HT1080 (cell line): Measurements from ENCODE around the gene ITIH5. TPM values are rescaled to one million over a fixed set of nuclear protein-coding genes. Genes with fewer than 3 reads are reported as not detected.

Source experiments
- DNase-seq: peaks from one replicate; pipeline ENCODE4 v3.0.0-alpha.2; 2015; ENCODE audit warnings: low read depth
- total RNA-seq: library from RNA; depleted of rRNA; stranded (reverse); fragments of >200 nt; shearing (Covaris generic); gene quantifications from 2 replicates; pipeline ENCODE4 v1.2.3, GENCODE V29; 2014

ITIH5 gene
- total RNA-seq, 1 experiment from 2014 or later = not detected

- DNase-seq = no peak
Observed at GRCh38 chr10:7551289-7551688, 115.5 kb downstream of the ITIH5 start.

GRCh38 chr10:7550013-7550412 lies 116.8 kb downstream of the ITIH5 start:
- no peak for DNase-seq

DNA sequence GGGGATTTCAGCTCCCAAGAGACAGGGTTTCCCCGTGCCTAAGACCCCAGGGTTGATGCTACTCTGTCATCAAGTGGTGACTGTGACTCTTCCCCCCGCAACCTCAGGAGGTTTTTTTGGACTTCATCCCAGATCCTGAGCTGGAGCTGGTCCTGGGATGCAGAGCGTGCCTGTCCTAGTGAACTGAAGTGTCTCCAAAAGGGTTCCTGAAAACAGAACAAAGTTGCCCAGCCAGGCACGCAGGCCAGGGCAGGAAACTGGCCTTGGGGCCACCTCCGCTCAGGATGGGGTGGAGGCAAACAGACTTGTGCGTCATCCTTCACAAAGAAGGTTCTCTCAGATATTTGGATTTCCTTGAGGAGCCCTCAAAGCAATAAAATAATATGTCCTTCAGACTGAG lies 118.9 kb downstream of the ITIH5 start:
- no peak for DNase-seq

DNA sequence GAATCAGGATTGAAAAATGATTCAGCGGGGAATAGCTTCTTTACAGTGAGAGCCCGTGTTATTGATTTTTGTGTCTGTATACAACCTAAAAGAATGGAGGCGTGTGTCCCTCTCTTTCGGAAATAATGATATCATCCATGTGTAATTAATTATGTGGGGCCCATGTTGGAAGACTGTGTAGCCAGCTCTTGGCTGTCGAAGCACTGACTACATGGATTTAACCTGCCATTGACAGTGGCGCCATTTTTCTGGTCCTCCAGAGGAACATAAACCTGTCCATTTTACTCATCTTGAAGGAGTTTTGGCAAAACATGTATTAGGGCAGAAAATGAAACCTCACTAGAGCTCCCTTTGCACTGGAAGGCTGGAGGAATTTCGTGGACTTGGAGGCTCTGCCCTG lies 119.6 kb downstream of the ITIH5 start:
- no peak for DNase-seq

DNA sequence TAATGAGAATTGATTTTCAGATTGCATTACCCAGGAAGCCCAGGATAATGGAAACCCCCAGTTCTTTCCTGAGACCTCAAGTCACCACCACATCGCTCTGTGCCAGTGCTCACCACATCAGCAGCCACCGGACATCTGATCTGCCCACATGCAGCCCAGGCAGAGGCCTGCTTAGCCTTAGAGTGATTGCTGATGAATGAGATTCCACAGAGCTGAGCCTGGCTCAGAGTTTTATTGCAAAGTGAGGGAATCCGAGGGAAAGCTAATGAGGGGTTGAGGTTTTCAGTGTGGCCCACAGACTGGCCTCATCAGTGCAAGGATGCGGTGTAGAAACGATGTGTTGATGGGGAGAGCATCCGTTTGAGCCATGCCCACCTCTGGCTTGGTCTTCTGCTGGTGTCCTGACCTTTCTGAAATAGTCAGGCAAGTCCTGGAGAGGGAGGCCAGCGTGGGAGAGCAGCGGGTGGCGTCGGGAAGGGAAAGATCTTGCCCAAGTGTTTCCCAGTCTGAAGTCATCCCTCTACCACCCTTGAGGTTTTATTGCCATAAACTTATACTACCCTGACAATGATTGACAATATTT lies 120.3 kb downstream of the ITIH5 start:
- no peak for DNase-seq

DNA sequence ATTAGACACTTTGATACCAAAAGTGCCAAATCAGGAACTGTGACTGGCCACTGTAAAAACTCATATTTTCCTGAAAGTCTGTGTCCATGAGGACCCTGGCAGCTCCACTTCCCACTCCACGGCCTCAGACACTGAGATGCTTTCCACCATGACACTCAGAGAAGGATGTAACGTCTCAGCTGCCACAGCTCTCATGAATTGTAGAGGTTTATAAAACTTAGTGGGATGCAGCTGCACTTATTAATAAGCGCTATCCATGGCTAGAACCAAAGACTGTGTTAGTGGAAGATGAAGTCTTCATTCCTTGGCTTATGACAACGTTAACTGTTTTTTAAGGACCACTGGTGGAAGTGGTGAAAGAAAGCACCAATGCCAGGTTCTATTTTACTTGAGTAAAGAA lies 121.0 kb downstream of the ITIH5 start:
- DNase-seq = no peak

DNA sequence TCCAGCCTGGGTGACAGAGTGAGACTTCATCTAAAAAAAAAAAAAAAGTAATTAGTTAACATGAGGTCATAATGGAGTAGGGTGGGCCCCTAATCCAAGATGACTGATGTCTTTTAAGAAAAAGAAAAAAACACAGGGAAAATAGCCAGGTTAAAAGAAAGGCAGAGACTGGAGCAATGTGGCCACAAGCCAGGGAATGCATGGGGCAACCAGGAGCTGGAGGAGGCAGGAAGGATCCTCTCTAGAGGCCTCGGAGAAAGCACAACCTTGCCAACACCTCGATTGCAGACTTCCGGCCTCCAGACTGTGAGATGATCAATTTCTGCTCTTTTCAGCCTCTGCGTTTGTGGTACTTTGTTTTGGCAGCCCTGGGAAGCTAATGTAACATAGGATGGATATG lies 121.5 kb downstream of the ITIH5 start:
- DNase-seq = no peak

GRCh38 chr10:7544203-7544602 lies 122.6 kb downstream of the ITIH5 start:
- DNase-seq = no peak

DNA sequence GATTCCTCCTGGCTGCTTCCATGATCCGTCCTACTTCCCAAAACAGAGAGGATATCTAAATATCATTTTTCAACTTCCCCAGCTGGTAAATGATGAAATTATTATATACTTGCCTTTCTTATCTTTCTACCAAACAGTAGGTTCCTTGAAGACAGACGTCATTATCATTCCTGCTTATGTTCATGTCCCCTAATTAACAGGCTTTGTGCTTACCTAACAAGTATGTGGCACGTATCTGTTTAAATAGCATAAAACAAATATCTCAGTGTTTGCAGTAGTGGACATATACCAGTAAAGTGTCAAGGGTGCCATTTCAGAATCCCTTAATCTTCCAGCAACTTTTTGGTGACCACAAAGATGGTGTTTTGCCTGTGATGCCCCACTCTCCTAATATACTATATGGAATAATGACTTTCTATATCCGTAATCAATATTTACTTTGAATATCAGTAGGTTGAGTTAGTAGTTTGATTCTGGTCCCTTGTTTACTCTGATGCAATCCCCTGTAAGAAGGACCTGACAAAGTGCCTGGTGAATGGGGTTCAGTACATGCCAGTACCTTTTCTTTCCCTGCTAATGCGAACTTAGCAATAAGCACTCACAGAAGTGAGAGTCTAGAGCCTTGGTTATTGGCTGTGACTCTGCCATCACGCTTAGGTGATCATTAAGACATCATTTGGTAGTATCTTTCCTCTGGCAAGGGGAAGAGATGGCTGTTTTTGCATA lies 124.4 kb downstream of the ITIH5 start:
- DNase-seq = no peak

DNA sequence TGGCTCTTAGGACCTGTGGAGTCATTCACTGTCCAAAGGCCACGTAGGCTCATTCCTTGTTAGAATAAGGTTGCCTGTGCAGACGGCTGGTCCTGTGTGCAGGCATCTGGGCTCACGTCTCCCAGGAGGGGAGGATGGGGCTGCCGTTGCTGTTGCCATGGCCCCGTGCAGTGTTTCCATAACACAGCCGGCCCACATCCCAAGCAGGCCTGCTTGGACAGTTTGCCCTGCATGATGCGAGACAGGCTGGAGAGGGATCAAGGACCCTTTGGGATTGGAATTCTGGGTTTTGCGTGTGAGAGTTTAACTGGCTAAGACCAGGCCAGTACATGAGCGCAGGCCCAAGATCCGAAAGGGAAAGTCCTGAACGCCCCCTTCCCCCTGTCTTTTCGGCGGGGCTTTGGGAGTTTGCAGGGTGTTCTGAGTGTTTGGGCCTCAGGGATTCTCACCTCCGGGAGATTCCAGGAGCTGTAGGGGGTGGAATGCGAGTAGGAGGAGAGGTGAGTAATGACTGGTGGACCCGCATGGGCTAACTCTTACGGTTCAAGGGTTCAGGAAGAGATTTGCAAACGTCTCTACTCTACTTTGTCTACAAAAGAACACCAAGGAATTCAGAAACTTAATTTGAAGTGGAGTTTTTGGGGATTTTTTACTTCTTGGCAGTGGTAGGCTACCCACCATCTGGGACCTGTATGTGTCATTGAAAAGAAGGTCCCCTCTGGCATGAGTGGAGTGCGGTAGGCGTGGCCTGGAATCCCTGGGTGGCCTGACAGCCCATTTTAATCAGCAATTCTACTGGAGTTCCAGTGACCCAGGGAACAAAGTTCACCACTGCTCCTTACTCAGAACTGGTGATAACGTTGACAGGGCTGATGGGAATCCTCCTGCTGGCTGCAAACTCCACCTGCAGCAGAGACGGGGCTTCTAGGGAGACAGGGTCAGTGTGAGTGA lies 125.4 kb downstream of the ITIH5 start:
- no peak for DNase-seq

DNA sequence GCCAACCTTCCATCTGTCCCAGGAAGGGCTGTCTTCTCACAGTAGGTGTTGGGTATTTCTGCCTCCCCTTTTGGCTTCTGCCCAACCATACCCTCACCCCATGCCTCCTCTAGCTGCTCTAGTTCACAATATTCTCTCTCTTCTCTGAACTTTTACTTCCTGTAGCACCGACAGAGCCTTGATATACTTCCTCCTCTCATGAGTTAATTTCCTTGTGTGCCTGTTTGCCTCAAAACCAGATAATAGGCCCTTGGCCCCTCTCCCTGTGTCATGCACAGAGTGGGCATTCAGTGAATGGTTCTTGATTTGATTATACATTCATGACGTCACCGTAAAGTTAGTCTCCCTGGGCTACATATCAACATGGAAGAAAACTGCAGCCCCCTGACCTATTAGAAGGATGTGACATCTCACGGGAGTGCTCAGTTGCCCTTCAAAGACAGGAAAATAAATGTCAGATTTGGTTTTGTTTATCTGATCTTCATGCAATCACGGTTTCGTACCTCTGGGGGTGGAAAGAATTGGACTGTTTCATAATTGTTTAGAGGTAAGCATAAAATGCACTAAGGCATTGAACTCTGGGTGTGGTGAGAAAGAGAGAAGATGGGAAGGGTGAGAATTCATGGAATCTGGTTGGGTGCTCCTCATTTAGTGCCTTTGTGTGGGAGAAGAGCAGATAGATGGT lies 127.7 kb downstream of the ITIH5 start:
- no peak for DNase-seq

DNA sequence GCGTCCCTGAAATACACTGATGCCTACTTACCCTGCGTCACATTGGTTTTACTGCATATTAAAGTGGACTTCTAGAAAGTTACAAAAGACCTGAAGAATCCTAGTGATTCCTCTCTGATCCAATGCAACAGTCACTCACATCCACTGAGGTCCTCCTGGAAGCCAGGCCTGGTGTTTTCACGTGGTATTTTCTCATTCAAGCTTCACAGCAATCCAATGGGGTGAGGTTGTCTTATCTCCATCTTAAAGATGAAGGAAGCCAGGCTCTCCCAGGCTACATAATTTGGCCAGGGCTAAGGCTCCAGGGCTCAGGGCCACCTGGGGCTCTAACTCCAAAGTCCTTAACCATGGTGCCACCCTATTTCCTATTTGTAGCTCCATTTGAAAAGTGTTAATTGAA lies 129.6 kb downstream of the ITIH5 start:
- DNase-seq = no peak

GRCh38 chr10:7534480-7534852 lies 132.3 kb downstream of the ITIH5 start:
- no peak for DNase-seq

- DNase-seq = no peak
Observed at GRCh38 chr10:7533657-7534479, 132.9 kb downstream of the ITIH5 start.

GRCh38 chr10:7532723-7533498 lies 133.9 kb downstream of the ITIH5 start:
- no peak for DNase-seq

GRCh38 chr10:7529638-7530037 lies 137.1 kb downstream of the ITIH5 start:
- no peak for DNase-seq

DNA sequence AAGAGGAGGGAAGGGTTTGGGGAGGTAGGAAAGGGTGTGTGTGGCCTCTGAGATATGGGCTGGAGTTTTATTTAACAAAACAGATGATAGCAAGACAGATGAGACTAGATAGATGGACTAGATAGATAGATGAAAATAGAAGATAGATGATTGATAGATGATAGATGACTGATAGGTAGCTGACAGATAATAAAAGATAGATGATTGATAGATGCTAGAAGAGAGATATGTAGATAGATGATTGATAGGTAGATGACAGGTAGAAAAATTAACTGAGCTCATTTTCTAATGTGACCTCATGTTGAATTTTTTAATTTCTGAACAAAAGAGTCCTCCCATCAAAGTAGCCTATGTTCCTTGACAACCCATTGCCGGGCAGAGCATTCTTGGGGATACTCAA lies 139.3 kb downstream of the ITIH5 start:
- no peak for DNase-seq

DNA sequence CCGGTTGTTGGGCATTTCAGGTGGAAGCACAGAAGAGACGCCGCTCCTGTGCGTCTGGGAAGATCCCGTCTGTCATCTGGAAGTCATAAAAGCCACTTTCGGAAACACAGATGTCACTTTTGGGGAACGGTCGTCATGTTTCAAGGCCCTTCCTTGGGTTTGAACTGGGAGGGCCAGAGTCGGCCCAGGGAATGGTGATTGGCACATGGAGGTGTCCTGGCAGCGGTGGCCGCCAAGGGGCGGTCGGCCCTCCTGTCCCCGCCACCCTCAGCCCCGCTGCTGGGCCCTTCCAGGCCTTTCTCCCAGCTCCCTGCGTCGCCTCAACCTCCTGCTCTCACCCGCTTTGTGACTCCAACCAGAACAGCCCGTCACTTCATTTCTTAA lies 140.8 kb downstream of the ITIH5 start:
- no peak for DNase-seq

- DNase-seq = peak; percentile 71
Observed at GRCh38 chr10:7525314-7526016, 141.3 kb downstream of the ITIH5 start.
